GM21528 (cell line): ENCODE results near the gene GON7.
"Not testable (repeated sequence)": the region's sequence is repeated elsewhere in the genome, so short reads cannot be mapped to it uniquely, and the experiment has no call there.

Experiments used
- ATAC-seq: cut with Tn5 transposase; IDR thresholded peaks from one replicate; pipeline ENCODE4 v1.9.1; 2021; ENCODE audit warnings: mild to moderate bottlenecking, moderate library complexity; ENCODE audit not compliant: unreplicated experiment, low FRiP score

Gene GON7

DNA sequence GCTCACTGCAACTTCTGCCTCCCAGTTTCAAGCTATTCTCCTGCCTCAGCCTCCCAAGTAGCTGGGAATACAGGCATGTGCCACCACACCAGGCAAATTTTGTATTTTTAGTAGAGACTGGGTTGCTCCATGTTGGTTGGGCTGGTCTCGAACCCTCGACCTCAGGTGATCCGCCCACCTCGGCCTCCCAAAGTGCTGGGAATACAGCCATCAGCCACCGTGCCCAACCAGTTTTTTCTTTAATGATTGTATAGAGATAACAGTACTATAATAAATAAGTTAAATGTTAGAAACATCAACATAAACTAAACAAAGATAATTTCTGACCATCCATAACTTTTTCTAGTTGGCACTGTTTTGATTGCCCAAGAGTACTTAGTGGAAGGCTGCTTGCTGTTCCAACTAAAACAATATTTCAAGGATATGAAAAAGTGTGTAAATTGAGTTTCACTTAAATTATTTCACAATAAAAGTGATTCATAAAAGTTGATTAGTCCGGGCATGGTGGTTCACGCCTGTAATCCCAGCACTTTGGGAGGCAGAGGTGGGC lies 5.6 kb downstream of the GON7 start:
- no peak for ATAC-seq

GRCh38 chr14:93200553-93200952 lies 6.3 kb downstream of the GON7 start:
- no peak for ATAC-seq

DNA sequence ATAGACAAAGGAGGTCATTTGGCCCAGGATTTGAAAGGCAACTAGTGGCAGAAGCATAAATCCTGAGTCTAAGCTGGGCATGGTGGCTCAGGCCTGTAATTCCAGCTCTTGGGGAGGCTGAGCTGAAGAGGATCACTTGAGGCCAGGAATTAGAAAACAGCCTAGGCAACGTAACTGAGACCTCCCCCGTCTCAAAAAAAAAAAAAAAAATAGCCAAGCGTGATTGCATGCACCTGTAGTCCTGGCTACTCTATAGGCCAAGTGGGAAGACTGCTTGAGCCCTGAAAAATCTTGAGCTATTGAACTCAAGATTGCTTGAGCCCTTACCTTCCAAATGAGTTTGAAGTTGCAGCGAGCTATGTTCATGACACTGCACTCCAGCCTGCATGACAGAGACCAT lies 7.8 kb downstream of the GON7 start:
- ATAC-seq = no peak

DNA sequence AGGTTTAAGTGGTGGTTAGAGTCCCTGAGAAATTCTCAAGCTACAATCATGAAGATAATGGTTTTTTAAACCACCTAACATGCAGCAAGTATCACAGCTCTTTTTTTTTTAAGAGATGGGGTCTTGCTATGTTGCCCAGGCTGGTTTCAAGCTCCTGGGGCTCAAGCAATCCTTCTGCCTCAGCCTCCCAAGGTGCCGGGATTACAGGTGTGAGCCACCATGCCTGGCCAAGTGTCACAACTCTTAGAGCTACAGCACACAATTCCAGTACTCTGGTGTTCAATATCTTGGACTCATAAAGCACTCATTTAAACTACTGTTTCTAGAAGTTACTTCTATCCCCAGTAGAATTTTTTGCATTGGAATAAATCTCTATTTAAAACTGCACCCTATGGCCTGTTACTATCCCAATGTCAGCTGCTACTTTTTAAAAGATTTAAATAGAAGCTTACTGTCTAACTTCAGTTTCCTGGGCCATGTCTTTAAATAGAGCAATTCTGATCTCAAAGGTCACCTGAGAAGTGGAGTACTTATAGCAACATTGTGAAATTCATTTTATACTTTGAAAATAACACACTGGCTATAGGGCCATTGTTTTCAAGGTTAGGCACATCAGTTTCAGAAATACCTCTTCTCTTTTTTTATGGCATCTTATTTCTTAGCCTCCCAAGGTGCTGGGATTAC lies 11.4 kb downstream of the GON7 start:
- no peak for ATAC-seq

DNA sequence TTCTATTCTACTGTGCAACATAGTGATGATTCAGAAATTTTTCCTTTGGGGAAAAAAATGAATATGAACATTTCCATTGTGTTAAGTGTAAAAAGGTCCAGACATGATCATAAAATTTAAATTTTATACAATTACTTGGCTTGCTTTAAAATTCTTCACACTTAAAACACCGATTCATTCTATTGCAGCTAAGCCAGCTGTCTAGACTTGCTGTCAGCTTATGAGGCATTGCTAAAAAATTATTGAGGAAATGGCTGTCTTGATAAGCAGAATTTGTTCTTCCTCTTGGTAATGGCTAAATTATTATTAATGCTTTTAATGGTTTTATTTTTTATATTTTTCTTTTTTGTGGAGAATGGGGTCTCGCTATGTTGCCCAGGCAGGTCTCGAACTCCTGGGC lies 19.9 kb downstream of the GON7 start:
- ATAC-seq = no peak

GRCh38 chr14:93186466-93186865 lies 20.4 kb downstream of the GON7 start:
- no peak for ATAC-seq

- peak; percentile 1 for ATAC-seq
Observed at GRCh38 chr14:93185349-93185720, 21.5 kb downstream of the GON7 start.

DNA sequence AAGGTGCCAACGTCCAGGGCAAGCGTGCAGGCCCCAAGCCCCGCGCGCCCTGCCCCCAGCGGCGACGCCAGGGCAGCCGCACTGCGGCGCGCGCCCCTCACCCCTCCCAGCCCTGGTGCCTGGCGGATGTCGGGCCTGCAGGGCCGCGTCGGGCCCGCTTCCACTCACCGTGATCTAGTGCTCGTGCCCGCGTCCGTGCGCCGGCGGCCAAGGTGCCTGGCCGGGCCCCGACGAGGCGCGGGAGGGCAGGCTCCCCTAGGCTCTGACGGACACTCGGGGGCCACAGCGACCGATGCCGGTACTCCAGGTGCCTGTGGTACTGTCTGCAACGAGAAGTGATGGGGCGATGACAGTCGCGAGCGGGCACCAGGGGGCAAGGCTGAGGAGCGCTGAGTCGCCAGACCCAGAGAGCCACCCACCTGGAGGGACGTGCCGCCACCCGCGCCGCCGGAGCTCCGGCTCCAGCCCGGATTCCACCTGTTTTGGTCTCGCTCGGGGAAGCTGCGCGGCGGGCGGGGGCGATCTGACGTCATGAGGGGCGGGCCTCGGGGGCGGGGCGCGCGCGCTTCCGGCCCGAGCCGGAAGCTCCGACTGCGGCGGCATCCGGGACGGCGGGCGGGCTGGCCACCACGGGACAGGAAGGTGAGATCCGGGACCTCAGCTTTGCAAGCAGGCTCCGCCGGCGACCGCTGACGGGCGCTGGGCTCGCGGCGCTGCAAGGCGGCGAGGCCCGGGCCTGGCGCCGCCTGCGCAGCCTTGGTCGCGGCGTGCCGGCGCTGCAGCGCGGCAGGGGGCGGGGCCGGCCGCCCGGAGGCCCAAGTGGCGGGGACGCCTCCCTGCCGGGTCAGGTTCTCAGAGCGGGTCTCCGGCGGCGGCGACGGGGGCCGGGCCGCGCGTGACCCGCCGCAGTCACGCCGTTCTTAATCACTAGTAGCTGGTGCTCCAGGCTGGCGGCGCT lies 22.2 kb downstream of the GON7 start, which contains the start of the genes LYSET and MOAP1:
TSS of gene LYSET (plus strand) at position 927 of the 958 bp plus-strand sequence. CDS start 89 bp downstream, outside the sequence.
TSS of gene MOAP1 (minus strand) at position 507 of the 958 bp plus-strand sequence. CDS start 655 bp downstream, outside the sequence.
- ATAC-seq = peak; percentile 82

- no peak for ATAC-seq
Observed at GRCh38 chr14:93183596-93184317, 23.1 kb downstream of the GON7 start.

GRCh38 chr14:93175492-93175891 lies 31.4 kb downstream of the GON7 start:
- ATAC-seq = no peak

DNA sequence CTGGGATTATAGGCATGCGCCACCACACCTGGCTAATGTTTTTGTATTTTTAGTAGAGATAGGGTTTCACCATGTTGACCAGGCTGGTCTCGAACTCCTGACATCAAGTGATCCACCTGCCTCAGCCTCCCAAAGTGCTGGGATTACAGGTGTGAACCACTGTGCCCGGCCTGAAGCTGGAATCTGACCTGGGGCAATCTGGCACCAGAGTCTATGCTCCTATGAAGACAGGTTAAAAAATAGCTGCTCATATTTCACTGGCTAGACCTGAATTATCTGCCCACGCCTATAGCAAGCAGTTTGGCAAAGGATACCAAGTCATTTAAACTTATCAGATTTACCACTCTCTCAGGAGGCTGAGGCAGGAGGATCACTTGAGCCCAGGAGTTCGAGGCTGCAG lies 32.1 kb downstream of the GON7 start:
- not testable (repeated sequence) for ATAC-seq

- no peak for ATAC-seq
Observed at GRCh38 chr14:93173943-93174395, 32.9 kb downstream of the GON7 start.

DNA sequence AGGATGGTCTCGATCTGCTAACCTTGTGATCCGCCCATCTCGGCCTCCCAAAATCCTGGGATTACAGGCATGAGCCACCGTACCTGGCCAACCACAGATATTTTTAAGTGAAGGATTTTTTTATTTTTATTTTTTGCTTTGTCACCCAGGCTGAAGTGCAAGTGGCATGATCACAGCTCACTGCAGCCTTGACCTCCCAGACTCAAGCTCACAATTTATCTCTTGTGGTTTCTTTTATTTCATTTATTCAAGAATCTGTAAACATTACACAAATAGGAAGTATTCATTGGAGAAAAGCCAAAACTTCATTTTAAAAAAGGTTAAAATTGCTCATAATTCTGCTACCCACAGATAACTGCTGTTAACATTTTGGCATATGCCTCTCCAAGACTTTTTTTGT lies 35.5 kb downstream of the GON7 start:
- ATAC-seq = no peak

DNA sequence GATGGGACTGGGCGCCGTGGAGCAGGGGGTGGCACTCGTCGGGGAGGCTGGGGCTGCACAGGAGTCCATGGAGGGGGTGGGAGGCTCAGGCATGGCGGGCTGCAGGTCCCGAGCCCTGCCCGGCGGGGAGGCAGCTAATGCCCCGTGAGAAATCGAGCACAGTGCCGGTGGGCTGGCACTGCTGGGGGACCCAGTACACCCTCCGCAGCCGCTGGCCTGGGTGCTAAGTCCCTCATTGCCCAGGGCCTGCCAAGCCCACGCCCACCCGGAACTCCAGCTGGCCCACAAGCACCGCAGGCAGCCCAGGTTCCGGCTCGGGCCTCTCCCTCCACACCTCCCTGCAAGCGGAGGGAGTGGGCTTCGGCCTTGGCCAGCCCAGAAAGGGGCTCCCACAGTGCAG lies 36.7 kb downstream of the GON7 start:
- not testable (repeated sequence) for ATAC-seq

DNA sequence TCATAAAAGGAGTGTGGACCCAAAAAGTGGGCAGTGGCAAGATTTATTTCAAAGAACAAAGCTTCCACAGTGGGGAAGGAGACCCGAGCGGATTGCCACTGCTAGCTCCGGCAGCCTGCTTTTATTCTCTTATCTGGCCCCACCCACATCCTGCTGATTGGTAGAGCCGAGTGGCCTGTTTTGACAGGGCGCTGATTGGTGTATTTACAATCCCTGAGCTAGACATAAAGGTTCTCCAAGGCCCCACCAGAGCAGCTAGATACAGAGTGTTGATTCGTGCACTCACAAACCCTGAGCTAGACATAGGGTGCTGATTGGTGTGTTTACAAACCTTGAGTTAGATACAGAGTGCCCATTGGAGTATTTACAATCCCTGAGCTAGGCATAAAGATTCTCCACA lies 37.2 kb downstream of the GON7 start:
- not testable (repeated sequence) for ATAC-seq

DNA sequence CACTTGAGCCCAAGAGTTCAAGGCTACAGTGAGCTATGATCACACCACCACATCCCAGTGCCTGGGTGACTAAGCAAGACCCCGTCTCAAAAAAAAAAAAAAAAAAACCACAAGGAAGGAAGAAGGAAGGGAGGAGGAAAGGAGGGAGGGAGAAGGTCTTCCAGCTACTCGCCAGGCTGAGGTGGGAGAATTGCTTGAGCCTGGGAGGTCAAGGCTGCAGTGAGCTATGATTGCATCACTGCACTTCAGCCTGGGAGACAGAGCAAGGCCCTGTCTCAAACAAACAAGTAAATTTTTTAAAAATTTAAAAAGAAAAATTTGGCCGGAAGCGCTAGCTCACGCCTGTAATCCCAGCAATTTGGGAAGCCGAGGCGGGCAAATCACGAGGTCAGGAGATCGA lies 38.3 kb downstream of the GON7 start:
- ATAC-seq = not testable (repeated sequence)

GRCh38 chr14:93165271-93166265 lies 41.3 kb downstream of the GON7 start:
- ATAC-seq = not testable (repeated sequence)

DNA sequence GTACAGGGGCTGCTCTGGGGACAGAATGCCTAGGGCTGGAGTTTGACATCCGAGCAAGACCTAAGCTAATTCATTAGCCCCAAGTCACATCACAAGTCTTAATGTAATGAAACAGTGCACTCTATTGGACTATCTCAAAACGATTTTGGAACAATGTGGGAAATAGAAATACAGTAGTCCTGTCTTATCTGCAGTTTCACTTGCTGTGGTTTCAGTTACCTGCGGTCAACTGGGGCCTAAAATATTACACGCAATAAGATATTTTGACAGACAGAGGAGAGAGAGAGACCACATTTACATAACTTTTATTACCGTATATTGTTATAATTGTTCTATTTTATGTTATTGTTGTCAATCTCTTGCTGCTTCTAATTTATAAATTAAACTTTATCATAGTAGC lies 43.3 kb downstream of the GON7 start:
- no peak for ATAC-seq

- ATAC-seq = no peak
Observed at GRCh38 chr14:93161411-93161940, 45.4 kb downstream of the GON7 start.
